Psoas muscle (tissue), 8 donors: ENCODE data around the gene PRMT7. TPM values are rescaled to one million over a fixed set of nuclear protein-coding genes. Genes with fewer than 3 reads are reported as not detected.

Source experiments
- ATAC-seq, 4 donors: fragments of 200-7000 bp; cut with Tn5 transposase; one replicate each; pipeline ENCODE4 v1.9.1; 2020; ENCODE audit warnings: moderate library complexity in 3 of 4, mild to moderate bottlenecking in 2 of 4
- DNase-seq, 2 donors: peaks; one replicate each; pipeline ENCODE4 v3.0.0-alpha.2; 2020
- H3K27ac ChIP-seq: fragments of 200-600 bp; one replicate; pipeline ENCODE4 v1.8.0; 2022
- H3K27me3 ChIP-seq, 3 donors: fragments of 200-600 bp in 1 of 3; one replicate each; pipeline versions ENCODE4 v1.6.1 to v1.8.0; 2013 to 2022; ENCODE audit warnings: low read length in 2 of 3, mild to moderate bottlenecking in 2 of 3, moderate library complexity in 1 of 3; ENCODE audit not compliant: insufficient read depth in 3 of 3
- H3K36me3 ChIP-seq, 2 donors: fragments of 200-600 bp in 1 of 2; one replicate each; pipeline versions ENCODE4 v1.6.1 to v1.8.0; 2013 to 2022; ENCODE audit warnings: low read depth in 1 of 2, mild to moderate bottlenecking in 1 of 2, moderate library complexity in 1 of 2; ENCODE audit not compliant: insufficient read depth in 1 of 2
- H3K4me1 ChIP-seq: fragments of 200-600 bp; one replicate; pipeline ENCODE4 v1.8.0; 2022
- H3K4me3 ChIP-seq: fragments of 200-600 bp; one replicate; pipeline ENCODE4 v1.8.0; 2022; ENCODE audit warnings: mild to moderate bottlenecking
- H3K9me3 ChIP-seq: fragments of 200-600 bp; one replicate; pipeline ENCODE4 v1.8.0; 2022
- CTCF ChIP-seq: fragments of 200-600 bp; IDR thresholded peaks from one replicate; pipeline ENCODE4 v1.8.0; 2022; ENCODE audit warnings: antibody characterized with exemption
- WGBS, 3 donors: extraction: QIAGEN DNeasy Blood & Tissue Kit; methylation state at CpG; one replicate each; pipeline versions ENCODE4 v1.1.6 to v1.1.7; 2013; 5-methylcytosine and 5-hydroxymethylcytosine counted together
- intact Hi-C, 2 donors: fragments of 100-400 bp; cut with DNase I; formaldehyde crosslinking; loops; one replicate each; pipeline versions ENCODE4 v1.11.0 to v1.14.2; 2022
- polyA plus RNA-seq, 3 donors: library from polyadenylated mRNA; stranded (reverse); fragments of 200-250 nt; gene quantifications; one replicate each; pipeline ENCODE4 v1.2.3, GENCODE V29; 2013
- total RNA-seq, 4 donors: library from RNA; stranded (reverse); fragmentation: NEBNext Ultra II Directional in 2 of 4; extraction: Animal tissue kit (Norgen Biotek cat#: 25700) in 2 of 4; gene quantifications; one replicate each; pipeline versions ENCODE4 v1.2.1 to v1.2.4, GENCODE V29; 2021 to 2023
- donor health status: healthy with polysubstance abuse.
- donor health status: DM: no; HTN: no; CAD: no; lungs with moderate emphysema.
- donor health status: Bipolar disorder and iron deficiency.
- donor health status: healthy.
- donor health status: DM: yes; HTN: yes; CAD: no.
- donor health status: DM: no; HTN: no; CAD: no.
- donor health status: DM: no; HTN: no; CAD: no.
- donor health status: DM: yes; HTN: yes; CAD: no.

Gene PRMT7
- total and polyA plus RNA-seq, 7 donors, result 18.9 to 45.1 (median 26.0) TPM

- 82 to 88% (median 84%) methylated on average over 18 of the region's 18 CpGs for WGBS, 3 donors
- TF ChIP-seq CTCF, result no peak
- Histone ChIP-seq H3K4me3 (no peak overlapping the region), H3K9me3 (no peaks in the 10 kb centered on the region), H3K4me1 (no peaks in the 10 kb centered on the region), H3K27ac (no peak overlapping the region), H3K27me3 (no peaks in the 10 kb centered on the region), H3K36me3 (no peaks in the 10 kb centered on the region)
- no peak for DNase-seq
- no peak for ATAC-seq
- intact Hi-C loops, result no loop called here
Measured at GRCh38 chr16:68373528-68374245, 62.9 kb downstream of the PRMT7 start.

GRCh38 chr16:68374246-68374805 is 63.5 kb downstream of the PRMT7 start:
- ATAC-seq (no peak), DNase-seq (no peak)
- intact Hi-C loops, result no loop called here
- TF ChIP-seq CTCF, result no peak
- H3K9me3 ChIP-seq, result no peaks in the 10 kb centered on the region
- H3K27me3 ChIP-seq, result no peaks in the 10 kb centered on the region
- no peaks in the 10 kb centered on the region for H3K4me1 ChIP-seq
- WGBS, 3 donors, result 82 to 84% (median 83%) methylated on average over 10 of the region's 10 CpGs
- H3K27ac ChIP-seq, result no peak overlapping the region
- no peaks in the 10 kb centered on the region for H3K36me3 ChIP-seq
- no peak overlapping the region for H3K4me3 ChIP-seq

- Histone ChIP-seq H3K4me3 (no peak overlapping the region), H3K27me3 (no peaks in the 10 kb centered on the region), H3K27ac (no peak overlapping the region), H3K36me3 (no peaks in the 10 kb centered on the region), H3K4me1 (no peaks in the 10 kb centered on the region), H3K9me3 (no peaks in the 10 kb centered on the region)
- ATAC-seq, result no peak
- 82 to 85% (median 84%) methylated on average over 8 to 9 of the region's 9 CpGs for WGBS, 3 donors
- DNase-seq, result peak in 1 of 2 donors; percentile 34
- intact Hi-C loops, result no loop called here
- TF ChIP-seq CTCF, result no peak
Measured at GRCh38 chr16:68374961-68375660, 64.3 kb downstream of the PRMT7 start.

GRCh38 chr16:68375801-68376536 is 65.2 kb downstream of the PRMT7 start:
- no peaks in the 10 kb centered on the region for H3K27me3 ChIP-seq
- no peaks in the 10 kb centered on the region for H3K4me1 ChIP-seq
- 95 to 97% (median 95%) methylated on average over 8 to 11 of the region's 11 CpGs for WGBS, 3 donors
- intact Hi-C loops, result no loop called here
- no peak overlapping the region for H3K27ac ChIP-seq
- no peaks in the 10 kb centered on the region for H3K9me3 ChIP-seq
- no peak for ATAC-seq
- H3K36me3 ChIP-seq, result no peaks in the 10 kb centered on the region
- no peak overlapping the region for H3K4me3 ChIP-seq
- no peak for TF ChIP-seq CTCF
- peak in 1 of 2 donors; percentile 45 for DNase-seq
